Neural progenitor cell (in vitro differentiated cells): Measurements from ENCODE around the gene NLRC3. TPM values are rescaled to one million over a fixed set of nuclear protein-coding genes. Genes with fewer than 3 reads are reported as not detected.

Experiments
- DNase-seq: peaks from one replicate; pipeline ENCODE4 v3.0.0-alpha.2; 2016; ENCODE audit warnings: low spot score
- H2AFZ ChIP-seq: fragments of 200-600 bp; sonication (generic); replicated peaks from 2 replicates; pipeline ENCODE4 v1.6.1; 2016; ENCODE audit warnings: antibody characterized with exemption
- H3F3A ChIP-seq: fragments of 200-600 bp; sonication (generic); 2 replicates; pipeline ENCODE4 v1.6.1; 2016; ENCODE audit warnings: antibody characterized with exemption, low read depth
- H3K27ac ChIP-seq: fragments of 200-600 bp; sonication (generic); 2 replicates; pipeline ENCODE4 v1.5.1; 2016; ENCODE audit warnings: mild to moderate bottlenecking
- H3K27me3 ChIP-seq: fragments of 200-600 bp; sonication (generic); 2 replicates; pipeline ENCODE4 v1.6.1; 2016; ENCODE audit warnings: mild to moderate bottlenecking, moderate library complexity
- H3K36me3 ChIP-seq: fragments of 200-600 bp; sonication (generic); 2 replicates; pipeline ENCODE4 v1.5.1; 2016
- H3K4me1 ChIP-seq: fragments of 200-600 bp; sonication (generic); 2 replicates; pipeline ENCODE4 v1.6.1; 2016; ENCODE audit warnings: mixed run types
- H3K4me2 ChIP-seq: fragments of 200-600 bp; sonication (generic); 2 replicates; pipeline ENCODE4 v1.6.1; 2016
- H3K4me3 ChIP-seq: fragments of 200-600 bp; sonication (generic); 2 replicates; pipeline ENCODE4 v1.5.1; 2016
- H3K79me2 ChIP-seq: fragments of 200-600 bp; sonication (generic); 2 replicates; pipeline ENCODE4 v1.6.1; 2016; ENCODE audit warnings: low read depth
- H3K9ac ChIP-seq: fragments of 200-600 bp; sonication (generic); 2 replicates; pipeline ENCODE4 v1.6.1; 2016
- H3K9me3 ChIP-seq: fragments of 200-600 bp; sonication (generic); 2 replicates; pipeline ENCODE4 v1.5.1; 2016; ENCODE audit warnings: low read depth
- H4K20me1 ChIP-seq: fragments of 200-600 bp; sonication (generic); 2 replicates; pipeline ENCODE4 v1.6.1; 2016; ENCODE audit warnings: low read depth
- H3K27ac Mint-ChIP-seq: 3 replicates; pipeline ENCODE4 v1.8.0; 2021; ENCODE audit warnings: mixed read lengths
- H3K27me3 Mint-ChIP-seq: 2 replicates; pipeline ENCODE4 v1.8.0; 2022; ENCODE audit warnings: low read depth, mild to moderate bottlenecking, inconsistent platforms, moderate library complexity, mixed read lengths; ENCODE audit not compliant: insufficient read depth
- H3K36me3 Mint-ChIP-seq: 3 replicates; pipeline ENCODE4 v1.8.0; 2021; ENCODE audit warnings: mixed read lengths
- H3K4me1 Mint-ChIP-seq: 3 replicates; pipeline ENCODE4 v1.8.0; 2021; ENCODE audit warnings: mixed read lengths
- H3K4me3 Mint-ChIP-seq: 3 replicates; pipeline ENCODE4 v1.8.0; 2021; ENCODE audit warnings: mild to moderate bottlenecking, moderate library complexity, mixed read lengths
- H3K9me3 Mint-ChIP-seq: 3 replicates; pipeline ENCODE4 v1.8.0; 2020; ENCODE audit warnings: mixed read lengths
- EZH2 ChIP-seq: fragments of 200-600 bp; sonication (generic); IDR thresholded peaks from 2 replicates; pipeline ENCODE4 v1.6.1; 2017; ENCODE audit warnings: antibody characterized with exemption, mild to moderate bottlenecking, moderate library complexity
- EZH2phosphoT487 ChIP-seq: fragments of 200-600 bp; sonication (generic); IDR thresholded peaks from 2 replicates; pipeline ENCODE4 v1.6.1; 2017; ENCODE audit warnings: antibody characterized with exemption
- total RNA-seq: library from RNA; depleted of rRNA; stranded (reverse); fragments of >200 nt; gene quantifications from 2 replicates; pipeline ENCODE4 v1.2.3, GENCODE V29; 2015; ENCODE audit warnings: low replicate concordance
- TF ChIP-seq, protein P1 (sequence below): fragments of 200-600 bp; sonication (generic); IDR thresholded peaks from 2 replicates; pipeline ENCODE4 v1.5.1; 2017; ENCODE audit warnings: antibody characterized with exemption, mild to moderate bottlenecking

Gene NLRC3
- total RNA-seq, 1 donor from 2014 or later, result not detected

DNA sequence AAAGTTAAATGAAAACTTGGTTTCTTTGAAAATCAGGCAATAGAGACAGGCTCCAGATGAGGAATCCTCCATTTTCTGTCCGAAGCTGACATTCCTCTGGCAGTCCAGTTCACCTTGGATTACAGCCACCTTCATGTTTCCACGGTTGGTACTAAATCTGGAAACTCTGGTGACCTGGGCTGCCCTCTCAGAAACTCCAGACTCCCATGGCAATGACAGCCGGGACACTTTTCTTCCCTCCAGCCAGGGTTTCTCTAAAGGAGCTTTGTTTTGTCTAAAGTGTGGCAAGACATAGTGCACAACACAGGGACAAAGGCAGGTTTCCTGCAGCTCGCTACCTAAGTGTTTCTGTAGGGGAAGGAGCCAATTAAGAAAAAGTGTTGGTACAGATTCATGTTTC, 40.4 kb downstream of the NLRC3 start:
- no peak for DNase-seq
- no peaks in the 10 kb centered on the region for H3K79me2 ChIP-seq
- no peaks in the 10 kb centered on the region for H4K20me1 ChIP-seq
- H3F3A ChIP-seq, result peaks cover 11% of the 10 kb centered on the region
- Mint-ChIP-seq H3K36me3 (peaks cover 29% of the 10 kb centered on the region), H3K27ac (no peak overlapping the region), H3K4me3 (no peak overlapping the region), H3K4me1 (peaks cover 4% of the 10 kb centered on the region), H3K27me3 (no peaks in the 10 kb centered on the region), H3K9me3 (no peaks in the 10 kb centered on the region)
- H2AFZ ChIP-seq, result no peak overlapping the region
- H3K4me3 ChIP-seq, result no peak overlapping the region
- H3K4me1 ChIP-seq, result peaks cover 5% of the 10 kb centered on the region
- H3K36me3 ChIP-seq, result no peaks in the 10 kb centered on the region
- H3K4me2 ChIP-seq, result no peak overlapping the region
- TF ChIP-seq, protein P1, sequence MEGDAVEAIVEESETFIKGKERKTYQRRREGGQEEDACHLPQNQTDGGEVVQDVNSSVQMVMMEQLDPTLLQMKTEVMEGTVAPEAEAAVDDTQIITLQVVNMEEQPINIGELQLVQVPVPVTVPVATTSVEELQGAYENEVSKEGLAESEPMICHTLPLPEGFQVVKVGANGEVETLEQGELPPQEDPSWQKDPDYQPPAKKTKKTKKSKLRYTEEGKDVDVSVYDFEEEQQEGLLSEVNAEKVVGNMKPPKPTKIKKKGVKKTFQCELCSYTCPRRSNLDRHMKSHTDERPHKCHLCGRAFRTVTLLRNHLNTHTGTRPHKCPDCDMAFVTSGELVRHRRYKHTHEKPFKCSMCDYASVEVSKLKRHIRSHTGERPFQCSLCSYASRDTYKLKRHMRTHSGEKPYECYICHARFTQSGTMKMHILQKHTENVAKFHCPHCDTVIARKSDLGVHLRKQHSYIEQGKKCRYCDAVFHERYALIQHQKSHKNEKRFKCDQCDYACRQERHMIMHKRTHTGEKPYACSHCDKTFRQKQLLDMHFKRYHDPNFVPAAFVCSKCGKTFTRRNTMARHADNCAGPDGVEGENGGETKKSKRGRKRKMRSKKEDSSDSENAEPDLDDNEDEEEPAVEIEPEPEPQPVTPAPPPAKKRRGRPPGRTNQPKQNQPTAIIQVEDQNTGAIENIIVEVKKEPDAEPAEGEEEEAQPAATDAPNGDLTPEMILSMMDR, result no peak
- TF ChIP-seq EZH2phosphoT487 (no peak), EZH2 (no peak)
- no peak overlapping the region for H3K27ac ChIP-seq
- no peak overlapping the region for H3K9ac ChIP-seq
- no peaks in the 10 kb centered on the region for H3K9me3 ChIP-seq
- H3K27me3 ChIP-seq, result no peaks in the 10 kb centered on the region

DNA sequence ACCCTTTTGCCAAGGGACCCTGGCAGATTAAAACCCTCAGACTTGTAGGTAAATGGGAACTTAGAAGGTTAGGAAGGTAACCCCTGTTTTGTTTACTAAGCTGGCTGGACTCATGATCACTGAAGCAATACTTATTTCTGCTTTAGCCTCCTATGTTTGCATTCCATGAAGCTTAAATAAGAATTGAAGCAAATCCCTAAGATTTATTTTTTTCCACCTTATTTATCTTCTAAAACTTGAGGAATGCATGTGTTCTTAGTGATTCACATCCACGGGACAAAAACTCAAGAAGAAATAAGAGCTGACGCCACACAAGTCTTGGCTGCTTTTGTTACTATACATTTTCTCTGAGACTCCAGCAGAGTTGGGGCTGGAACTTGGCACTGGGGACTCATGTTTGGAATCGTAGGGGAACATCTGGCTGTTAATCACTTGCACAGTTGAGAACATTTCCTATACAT, 40.9 kb downstream of the NLRC3 start:
- Histone ChIP-seq H2AFZ (no peak overlapping the region), H3K9ac (no peak overlapping the region), H3K4me2 (no peak overlapping the region), H3K27me3 (no peaks in the 10 kb centered on the region), H3K27ac (no peak overlapping the region), H4K20me1 (no peaks in the 10 kb centered on the region), H3K79me2 (no peaks in the 10 kb centered on the region), H3K4me3 (no peak overlapping the region), H3F3A (peaks cover 6% of the 10 kb centered on the region), H3K36me3 (no peaks in the 10 kb centered on the region), H3K4me1 (no peaks in the 10 kb centered on the region), H3K9me3 (no peaks in the 10 kb centered on the region)
- DNase-seq, result no peak
- Mint-ChIP-seq H3K4me1 (no peaks in the 10 kb centered on the region), H3K27ac (no peak overlapping the region), H3K9me3 (no peaks in the 10 kb centered on the region), H3K36me3 (peaks cover 32% of the 10 kb centered on the region), H3K4me3 (no peak overlapping the region), H3K27me3 (no peaks in the 10 kb centered on the region)
- TF ChIP-seq EZH2phosphoT487 (no peak), EZH2 (no peak)
- TF ChIP-seq, protein P1, result no peak

DNA sequence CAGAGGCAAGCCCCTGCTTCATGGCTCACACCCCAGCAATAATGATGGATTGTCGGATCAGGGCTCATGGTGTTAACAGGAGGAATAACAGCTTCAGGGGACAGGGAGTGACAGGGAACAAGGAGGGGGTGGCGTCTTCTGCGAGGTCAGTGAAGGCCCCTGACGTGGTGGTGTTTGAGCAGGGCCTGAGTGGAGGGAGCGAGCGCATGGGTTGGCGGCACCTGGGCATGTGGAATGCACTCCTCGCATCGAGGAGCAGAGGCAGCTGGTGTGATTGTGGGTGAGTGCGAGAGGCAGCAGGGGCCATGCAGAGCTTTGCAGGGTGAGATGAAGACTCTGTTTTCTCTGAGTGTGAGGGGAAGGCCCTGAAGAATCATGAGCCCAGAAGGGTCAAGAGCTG, 43.1 kb downstream of the NLRC3 start:
- no peak overlapping the region for H3K27ac Mint-ChIP-seq
- no peaks in the 10 kb centered on the region for H3K9me3 Mint-ChIP-seq
- TF ChIP-seq EZH2 (no peak), EZH2phosphoT487 (no peak)
- TF ChIP-seq, protein P1, result no peak
- H3K4me1 Mint-ChIP-seq, result no peaks in the 10 kb centered on the region
- H3K4me2 ChIP-seq, result no peak overlapping the region
- H3K36me3 Mint-ChIP-seq, result peaks cover 26% of the 10 kb centered on the region
- H3K36me3 ChIP-seq, result peaks cover under 1% of the 10 kb centered on the region
- no peaks in the 10 kb centered on the region for H3K27me3 ChIP-seq
- peaks cover under 1% of the 10 kb centered on the region for H3K27me3 Mint-ChIP-seq
- H3K79me2 ChIP-seq, result no peaks in the 10 kb centered on the region
- no peak overlapping the region for H3K4me3 Mint-ChIP-seq
- H3K4me1 ChIP-seq, result no peaks in the 10 kb centered on the region
- H3K9me3 ChIP-seq, result no peaks in the 10 kb centered on the region
- DNase-seq, result no peak
- H2AFZ ChIP-seq, result no peak overlapping the region
- H3K4me3 ChIP-seq, result no peak overlapping the region
- H3K27ac ChIP-seq, result no peak overlapping the region
- H3K9ac ChIP-seq, result no peak overlapping the region
- H4K20me1 ChIP-seq, result no peaks in the 10 kb centered on the region
- H3F3A ChIP-seq, result peaks cover under 1% of the 10 kb centered on the region
